ENCODE measurements around the gene RAB30.

RAB30 gene

GRCh38 chr11:83026229-83026628 is 45.5 kb downstream of the RAB30 start:
- no peak for TF ChIP-seq ZFX (IDR thresholded peaks at IDR 0.05)
- TF ChIP-seq, protein P1, sequence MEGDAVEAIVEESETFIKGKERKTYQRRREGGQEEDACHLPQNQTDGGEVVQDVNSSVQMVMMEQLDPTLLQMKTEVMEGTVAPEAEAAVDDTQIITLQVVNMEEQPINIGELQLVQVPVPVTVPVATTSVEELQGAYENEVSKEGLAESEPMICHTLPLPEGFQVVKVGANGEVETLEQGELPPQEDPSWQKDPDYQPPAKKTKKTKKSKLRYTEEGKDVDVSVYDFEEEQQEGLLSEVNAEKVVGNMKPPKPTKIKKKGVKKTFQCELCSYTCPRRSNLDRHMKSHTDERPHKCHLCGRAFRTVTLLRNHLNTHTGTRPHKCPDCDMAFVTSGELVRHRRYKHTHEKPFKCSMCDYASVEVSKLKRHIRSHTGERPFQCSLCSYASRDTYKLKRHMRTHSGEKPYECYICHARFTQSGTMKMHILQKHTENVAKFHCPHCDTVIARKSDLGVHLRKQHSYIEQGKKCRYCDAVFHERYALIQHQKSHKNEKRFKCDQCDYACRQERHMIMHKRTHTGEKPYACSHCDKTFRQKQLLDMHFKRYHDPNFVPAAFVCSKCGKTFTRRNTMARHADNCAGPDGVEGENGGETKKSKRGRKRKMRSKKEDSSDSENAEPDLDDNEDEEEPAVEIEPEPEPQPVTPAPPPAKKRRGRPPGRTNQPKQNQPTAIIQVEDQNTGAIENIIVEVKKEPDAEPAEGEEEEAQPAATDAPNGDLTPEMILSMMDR (conservative IDR thresholded peaks at IDR 0.05): no peak

DNA sequence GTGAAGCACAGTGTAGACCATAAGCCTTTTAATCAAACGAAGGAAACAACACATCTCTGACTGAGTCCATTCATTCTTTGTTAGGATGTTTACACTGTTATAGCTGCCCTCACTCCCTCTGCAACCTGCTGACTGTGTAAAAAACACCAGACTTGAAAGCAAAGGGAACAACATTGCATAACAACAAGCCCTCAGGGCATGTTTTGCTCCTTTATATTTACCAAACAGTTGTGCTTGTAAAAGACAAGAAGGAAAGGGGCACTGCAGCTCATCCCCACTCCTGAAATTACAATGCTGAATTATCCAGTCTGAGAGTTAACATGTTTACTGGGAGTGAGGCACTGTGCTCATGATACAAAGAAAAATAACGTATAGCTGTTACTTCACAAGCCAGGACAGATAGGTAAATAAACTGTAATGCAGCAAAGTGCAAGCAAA is 46.4 kb downstream of the RAB30 start:
- no peak overlapping the region for H3K27ac ChIP-seq
- TF ChIP-seq, protein P1 (conservative IDR thresholded peaks at IDR 0.05): no peak
- no peak for TF ChIP-seq ZFX (IDR thresholded peaks at IDR 0.05)

More at GRCh38 chr11:83026229-83026628, 45.5 kb downstream of the RAB30 start:
- H3K27ac ChIP-seq: peak overlapping the region; percentile 35; the same call in 1 of the 2 replicates

GRCh38 chr11:83024270-83024854 is 47.3 kb downstream of the RAB30 start:
- no peak overlapping the region for H3K27ac ChIP-seq
- TF ChIP-seq ZFX (IDR thresholded peaks at IDR 0.05): no peak
- TF ChIP-seq, protein P1 (conservative IDR thresholded peaks at IDR 0.05): no peak

DNA sequence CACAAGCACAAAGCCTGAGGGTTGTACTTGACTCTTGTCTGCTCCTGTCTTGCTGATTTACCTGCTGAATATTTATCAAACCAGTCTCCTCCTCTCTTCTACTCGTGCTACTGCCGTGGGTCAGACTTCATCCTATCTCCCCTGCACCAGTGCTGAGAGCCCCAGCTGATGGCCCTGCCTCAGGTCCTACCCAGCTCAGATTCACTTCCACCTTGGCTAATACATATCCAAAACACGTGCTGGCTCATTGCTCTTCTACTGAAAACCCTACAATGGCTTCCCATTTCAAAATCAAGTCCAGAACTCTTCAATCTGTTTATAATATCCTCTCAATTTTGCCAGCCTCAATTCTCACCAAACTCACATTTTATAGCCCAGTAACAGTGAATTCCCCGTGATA is 48.3 kb downstream of the RAB30 start:
- TF ChIP-seq ZFX (IDR thresholded peaks at IDR 0.05): no peak
- TF ChIP-seq, protein P1 (conservative IDR thresholded peaks at IDR 0.05): no peak
- no peak overlapping the region for H3K27ac ChIP-seq

- TF ChIP-seq, protein P1 (conservative IDR thresholded peaks at IDR 0.05): no peak
- TF ChIP-seq ZFX (IDR thresholded peaks at IDR 0.05): no peak
- H3K27ac ChIP-seq: no peak overlapping the region
Observed at GRCh38 chr11:83021780-83022125, 49.9 kb downstream of the RAB30 start.

- TF ChIP-seq, protein P1 (conservative IDR thresholded peaks at IDR 0.05): no peak
- no peak for TF ChIP-seq ZFX (IDR thresholded peaks at IDR 0.05)
- H3K27ac ChIP-seq: no peak overlapping the region
Observed at GRCh38 chr11:83020942-83021779, 50.5 kb downstream of the RAB30 start.

- H3K27ac ChIP-seq: peak overlapping the region; percentile 10; the same call in 1 of the 2 replicates
- TF ChIP-seq, protein P1 (conservative IDR thresholded peaks at IDR 0.05): no peak
Observed at GRCh38 chr11:83019888-83020579, 51.7 kb downstream of the RAB30 start.

Data from C4-2B (cell line).